Endothelial cell of umbilical vein (primary cell): ENCODE results near the gene FAM228B. TPM values are rescaled to one million over a fixed set of nuclear protein-coding genes. Genes with fewer than 3 reads are reported as not detected.

ENCODE experiments used
- BruUV-seq: library from RNA; stranded (reverse); fragments of 400-500 nt; replicated peaks from 2 replicates; lab custom pipeline; 2021; lab: Mats Ljungman, UMichigan
- CTCF ChIA-PET: fragments of 300-600, 350-600 bp; sonication (Branson Sonifier 250); formaldehyde crosslinking; loops from one replicate; lab custom pipeline; 2021; ENCODE audit warnings: antibody characterized with exemption, inconsistent platforms; lab: Charles Lee
- POLR2A ChIA-PET: fragments of 300-600, 350-600 bp; sonication (Branson Sonifier 250); formaldehyde crosslinking; loops from one replicate; lab custom pipeline; 2021; ENCODE audit warnings: antibody characterized with exemption, inconsistent platforms; lab: Charles Lee
- DNase-seq: peaks from one replicate; pipeline ENCODE4 v3.0.0-alpha.2; 2011; ENCODE audit warnings: low read depth, low spot score
- FAIRE-seq: peaks from 2 replicates; lab custom pipeline; 2011; peaks lifted over from hg19 to GRCh38; lab: Jason Lieb, UNC
- H2AFZ ChIP-seq: 2 replicates; pipeline ENCODE4 v1.6.0; 2012; ENCODE audit warnings: low read depth, low read length, control low read depth, inconsistent platforms
- H3K27ac ChIP-seq: 2 replicates; pipeline ENCODE4 v1.5.1; 2011; ENCODE audit warnings: low read depth, mild to moderate bottlenecking, control low read depth, low read length, moderate library complexity; ENCODE audit not compliant: insufficient read depth
- H3K27me3 ChIP-seq, 2 experiments: 2 replicates each; pipeline versions ENCODE4 v1.6.0 to v1.6.1; 2011; ENCODE audit warnings: low read length in 2 of 2, mixed read lengths in 1 of 2; ENCODE audit not compliant: control insufficient read depth in 2 of 2, insufficient read depth in 2 of 2
- H3K36me3 ChIP-seq, 2 experiments: 2 replicates in 1 of 2; 3 replicates in 1 of 2; pipeline ENCODE4 v1.5.1; 2011; ENCODE audit warnings: low read length in 2 of 2, mild to moderate bottlenecking in 1 of 2, moderate library complexity in 1 of 2; ENCODE audit not compliant: control insufficient read depth in 2 of 2, insufficient read depth in 2 of 2; ENCODE audit errors: extremely low read depth in 1 of 2
- H3K4me1 ChIP-seq: 3 replicates; pipeline ENCODE4 v1.5.1; 2011; ENCODE audit warnings: mild to moderate bottlenecking, low read length; ENCODE audit not compliant: control insufficient read depth, insufficient read depth; ENCODE audit errors: extremely low read depth
- H3K4me2 ChIP-seq: 2 replicates; pipeline ENCODE4 v1.6.1; 2011; ENCODE audit warnings: low read length, control low read depth, mixed read lengths; ENCODE audit not compliant: insufficient read depth
- H3K4me3 ChIP-seq, 3 experiments: fragments of 200-600 bp in 1 of 3; sonication (generic), shearing (Covaris generic) in 1 of 3; replicated peaks in 1 of 3; 2 replicates each; pipeline ENCODE4 v1.5.1; 2011 to 2016; ENCODE audit warnings: control low read depth in 3 of 3, low read length in 3 of 3, mild to moderate bottlenecking in 2 of 3, inconsistent platforms in 1 of 3, low read depth in 1 of 3, moderate library complexity in 1 of 3; ENCODE audit not compliant: insufficient read depth in 1 of 3
- H3K79me2 ChIP-seq: 2 replicates; pipeline ENCODE4 v1.6.0; 2012; ENCODE audit warnings: low read length, inconsistent platforms; ENCODE audit not compliant: control insufficient read depth, insufficient read depth
- H3K9ac ChIP-seq: replicated peaks from 2 replicates; pipeline ENCODE3; 2011; ENCODE audit warnings: low read length, control low read depth; ENCODE audit not compliant: insufficient read depth; ENCODE audit errors: extremely low read depth
- H3K9me1 ChIP-seq: replicated peaks from 3 replicates; pipeline ENCODE4 v1.6.0; 2011; ENCODE audit warnings: mild to moderate bottlenecking, low read length; ENCODE audit not compliant: control insufficient read depth, insufficient read depth; ENCODE audit errors: extremely low read depth
- H3K9me3 ChIP-seq: replicated peaks from 2 replicates; pipeline ENCODE4 v1.5.1; 2012; ENCODE audit warnings: low read length, inconsistent platforms; ENCODE audit not compliant: control insufficient read depth, insufficient read depth
- H4K20me1 ChIP-seq: replicated peaks from 2 replicates; pipeline ENCODE3; 2011; ENCODE audit warnings: mild to moderate bottlenecking, low read length; ENCODE audit not compliant: control insufficient read depth, insufficient read depth; ENCODE audit errors: extremely low read depth
- EZH2 ChIP-seq: IDR thresholded peaks from 2 replicates; pipeline ENCODE4 v1.6.1; 2012; ENCODE audit warnings: borderline replicate concordance, low read depth, mild to moderate bottlenecking, moderate library complexity, low read length, inconsistent platforms; ENCODE audit not compliant: severe bottlenecking
- GATA2 ChIP-seq: IDR thresholded peaks from 2 replicates; pipeline ENCODE4 v1.7.0; 2011; ENCODE audit warnings: low read depth, mild to moderate bottlenecking, moderate library complexity, mixed read lengths, low read length; ENCODE audit not compliant: insufficient read length, insufficient read depth
- JUN ChIP-seq: IDR thresholded peaks from 2 replicates; pipeline ENCODE4 v1.6.1; 2011; ENCODE audit warnings: borderline replicate concordance, low read depth; ENCODE audit not compliant: insufficient read length, insufficient read depth
- MYC ChIP-seq: IDR thresholded peaks from one replicate; pipeline ENCODE4 v1.6.1; 2011; ENCODE audit warnings: mild to moderate bottlenecking, low read depth, low read length
- dilution Hi-C: fragments of 300-500 bp; cut with MboI; formaldehyde crosslinking; loops from one replicate; pipeline ENCODE4 v1.15.0; 2019; ENCODE audit warnings: low sequenced_read_pairs; ENCODE audit not compliant: extremely low pct_ligation_motif_present
- intact Hi-C: fragments of 100-400 bp; cut with micrococcal nuclease; formaldehyde crosslinking; loops from one replicate; pipeline ENCODE4 v1.10.0; 2022
- polyA plus RNA-seq, 4 experiments: library from polyadenylated mRNA; depleted of rRNA in 3 of 4; stranded (reverse) in 3 of 4; unstranded in 1 of 4; fragments of >200 nt; gene quantifications; 2 replicates each; pipeline versions ENCODE4 v1.2.1 to v1.2.3, GENCODE V29; 2011 to 2012; ENCODE audit warnings: missing spikeins in 1 of 4
- total RNA-seq: library from RNA; stranded (reverse); gene quantifications from 2 replicates; pipeline ENCODE4 v1.2.3, GENCODE V29; 2021
- TF ChIP-seq, protein P1 (sequence below), 2 donors: IDR thresholded peaks; 1 replicate in 1 of 2; 2 replicates in 1 of 2; pipeline ENCODE4 v1.5.1; 2011; ENCODE audit warnings: low read length in 2 of 2, mild to moderate bottlenecking in 2 of 2, moderate library complexity in 2 of 2, control low read depth in 1 of 2, inconsistent platforms in 1 of 2, low read depth in 1 of 2; ENCODE audit not compliant: insufficient read depth in 1 of 2; ENCODE audit errors: extremely low read depth in 1 of 2
- TF ChIP-seq, protein P2 (sequence below): IDR thresholded peaks from 2 replicates; pipeline ENCODE4 v1.6.1; 2011; ENCODE audit not compliant: insufficient read depth, insufficient read length

FAM228B gene
- total and polyA plus RNA-seq, 2 donors (not counting 3 experiments of a cell fraction or from before 2014, with no cell fraction given): 1.6 to 11.9 TPM

DNA sequence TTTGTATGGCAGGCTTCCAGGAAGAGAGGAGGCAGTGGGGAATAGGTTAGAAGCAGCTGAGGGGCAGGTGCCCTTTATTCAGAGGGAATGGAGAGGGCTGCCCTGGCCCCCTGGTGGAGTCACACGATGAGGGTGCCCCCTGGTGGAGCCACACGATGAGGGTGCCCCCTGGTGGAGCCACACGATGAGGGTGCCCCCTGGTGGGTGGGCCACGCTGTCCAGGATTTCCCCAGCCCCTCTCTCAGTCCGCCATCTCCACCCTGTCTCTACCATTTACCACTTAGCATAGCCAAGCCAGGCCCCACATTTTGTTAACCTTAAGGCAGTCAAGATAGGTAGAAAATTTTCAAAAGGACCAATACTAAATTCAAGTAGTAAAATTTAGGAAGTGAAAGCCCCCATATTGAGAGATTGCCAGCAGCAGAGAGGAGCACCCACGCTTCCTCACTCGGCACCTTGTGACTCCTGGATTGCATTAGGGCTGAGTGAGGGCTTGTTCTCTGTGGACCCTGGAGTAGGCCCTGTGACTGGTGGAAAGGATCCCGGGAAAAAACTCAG lies 41.2 kb downstream of the FAM228B start:
- BruUV-seq: no TSS peak
- Histone ChIP-seq H4K20me1 (no peaks in the 10 kb centered on the region), H3K4me1 (no peaks in the 10 kb centered on the region), H3K79me2 (no peaks in the 10 kb centered on the region), H3K36me3 (no peaks in the 10 kb centered on the region), H3K27me3 (no peaks in the 10 kb centered on the region), H3K9ac (no peak overlapping the region), H2AFZ (no peak overlapping the region), H3K27ac (no peak overlapping the region), H3K4me3 (no peak overlapping the region), H3K4me2 (no peak overlapping the region), H3K9me3 (no peaks in the 10 kb centered on the region), H3K9me1 (no peaks in the 10 kb centered on the region)
- dilution Hi-C loops: no loop called here
- POLR2A ChIA-PET: no interaction called here
- intact Hi-C loops: loop anchor here (1.0 to 2.0 kb wide), 5 partner anchors 80 to 339 kb away; partner anchors contain the start of genes ATAD2B, SF3B6 and TP53I3
- no peak for TF ChIP-seq EZH2
- TF ChIP-seq, protein P1, sequence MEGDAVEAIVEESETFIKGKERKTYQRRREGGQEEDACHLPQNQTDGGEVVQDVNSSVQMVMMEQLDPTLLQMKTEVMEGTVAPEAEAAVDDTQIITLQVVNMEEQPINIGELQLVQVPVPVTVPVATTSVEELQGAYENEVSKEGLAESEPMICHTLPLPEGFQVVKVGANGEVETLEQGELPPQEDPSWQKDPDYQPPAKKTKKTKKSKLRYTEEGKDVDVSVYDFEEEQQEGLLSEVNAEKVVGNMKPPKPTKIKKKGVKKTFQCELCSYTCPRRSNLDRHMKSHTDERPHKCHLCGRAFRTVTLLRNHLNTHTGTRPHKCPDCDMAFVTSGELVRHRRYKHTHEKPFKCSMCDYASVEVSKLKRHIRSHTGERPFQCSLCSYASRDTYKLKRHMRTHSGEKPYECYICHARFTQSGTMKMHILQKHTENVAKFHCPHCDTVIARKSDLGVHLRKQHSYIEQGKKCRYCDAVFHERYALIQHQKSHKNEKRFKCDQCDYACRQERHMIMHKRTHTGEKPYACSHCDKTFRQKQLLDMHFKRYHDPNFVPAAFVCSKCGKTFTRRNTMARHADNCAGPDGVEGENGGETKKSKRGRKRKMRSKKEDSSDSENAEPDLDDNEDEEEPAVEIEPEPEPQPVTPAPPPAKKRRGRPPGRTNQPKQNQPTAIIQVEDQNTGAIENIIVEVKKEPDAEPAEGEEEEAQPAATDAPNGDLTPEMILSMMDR (IDR thresholded peaks at IDR 0.05; ENCODE audit: extremely low read depth in 1 of 2, insufficient read depth in 1 of 2, low read depth in 1 of 2, low read length in 2 of 2): peak; percentile 64 to 76
- DNase-seq (no peak), FAIRE-seq (peak; percentile 47)
- CTCF ChIA-PET: interaction anchor here (0.7 to 3.5 kb wide), 8 partner anchors 9 to 340 kb away, joined by 3 to 27 read pairs (median 7); partner anchors contain the start of genes ATAD2B, TP53I3 and WDCP

DNA sequence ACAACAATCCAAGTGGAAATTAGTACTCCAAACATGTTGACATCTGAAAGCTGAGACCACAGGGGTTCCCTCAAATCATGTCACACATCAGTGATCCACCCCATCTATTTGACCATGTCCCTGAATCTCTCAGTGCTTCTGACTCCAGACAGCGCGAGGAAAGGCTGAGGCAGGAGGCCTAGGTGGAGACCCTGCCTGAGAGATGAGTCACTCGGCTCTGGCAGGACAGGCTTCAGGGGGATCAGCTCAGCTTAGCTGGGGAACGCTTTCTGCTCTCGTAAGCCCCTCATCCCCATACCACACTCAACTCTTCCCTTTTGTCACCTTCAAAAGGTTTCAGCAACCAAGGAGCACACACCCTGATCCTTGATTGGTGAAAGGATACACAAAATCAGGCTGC lies 45.8 kb downstream of the FAM228B start:
- Histone ChIP-seq H3K36me3 (no peaks in the 10 kb centered on the region), H4K20me1 (no peaks in the 10 kb centered on the region), H3K9ac (no peak overlapping the region), H3K9me3 (no peaks in the 10 kb centered on the region), H3K27ac (no peak overlapping the region), H3K27me3 (peaks cover 0 to 1% of the 10 kb centered on the region in 2 experiments), H3K79me2 (no peaks in the 10 kb centered on the region), H3K4me2 (no peak overlapping the region), H3K4me1 (no peaks in the 10 kb centered on the region), H2AFZ (no peak overlapping the region), H3K9me1 (no peaks in the 10 kb centered on the region), H3K4me3 (no peak overlapping the region)
- TF ChIP-seq JUN: no peak
- no peak for TF ChIP-seq GATA2
- TF ChIP-seq, protein P2, sequence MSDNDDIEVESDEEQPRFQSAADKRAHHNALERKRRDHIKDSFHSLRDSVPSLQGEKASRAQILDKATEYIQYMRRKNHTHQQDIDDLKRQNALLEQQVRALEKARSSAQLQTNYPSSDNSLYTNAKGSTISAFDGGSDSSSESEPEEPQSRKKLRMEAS: no peak
- TF ChIP-seq, protein P1 (IDR thresholded peaks at IDR 0.05; ENCODE audit: extremely low read depth in 1 of 2, insufficient read depth in 1 of 2, low read depth in 1 of 2, low read length in 2 of 2): no peak
- TF ChIP-seq MYC: no peak
- DNase-seq: no peak
- no peak for FAIRE-seq
- dilution Hi-C loops: no loop called here
- BruUV-seq: no TSS peak
- intact Hi-C loops: no loop called here
- POLR2A ChIA-PET: no interaction called here
- CTCF ChIA-PET: no interaction called here
